Ovary (tissue), 3 donors: ENCODE results near the gene SUPT4H1.

Source experiments
- EP300 ChIP-seq: sonication (generic); formaldehyde crosslinking; IDR thresholded peaks from one replicate; pipeline ENCODE4 v1.6.1; 2017; ENCODE audit warnings: antibody characterized with exemption
- TF ChIP-seq, protein P1 (sequence below), 3 donors: fragments of 450-650 bp in 2 of 3; fragments of 200-600 bp in 1 of 3; IDR thresholded peaks; one replicate each; pipeline versions ENCODE4 v1.5.1 to v1.8.0; 2016 to 2022; ENCODE audit warnings: antibody characterized with exemption in 3 of 3, mild to moderate bottlenecking in 1 of 3
- donor health status: DM: no; HTN: no; CAD: no.

DNA sequence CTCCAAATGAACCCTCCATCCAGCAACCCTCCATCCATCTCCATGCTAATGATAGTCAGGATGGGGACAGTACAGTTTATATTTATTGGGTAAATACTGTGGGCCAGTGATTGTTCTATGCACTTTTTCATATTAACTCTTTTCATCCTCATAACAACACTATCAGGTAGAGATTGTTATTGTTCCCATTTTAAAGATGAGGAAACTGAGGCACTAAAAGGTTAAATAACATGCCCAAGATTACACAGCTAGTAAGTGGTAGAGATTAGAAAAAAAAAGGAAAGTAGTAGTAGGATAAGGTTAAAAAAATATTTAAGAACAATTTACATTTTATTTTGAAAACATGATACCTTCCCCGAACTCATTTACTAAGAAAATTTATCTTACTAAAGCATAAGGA is 21.9 kb upstream of the SUPT4H1 start:
- no peak for TF ChIP-seq EP300
- TF ChIP-seq, protein P1, sequence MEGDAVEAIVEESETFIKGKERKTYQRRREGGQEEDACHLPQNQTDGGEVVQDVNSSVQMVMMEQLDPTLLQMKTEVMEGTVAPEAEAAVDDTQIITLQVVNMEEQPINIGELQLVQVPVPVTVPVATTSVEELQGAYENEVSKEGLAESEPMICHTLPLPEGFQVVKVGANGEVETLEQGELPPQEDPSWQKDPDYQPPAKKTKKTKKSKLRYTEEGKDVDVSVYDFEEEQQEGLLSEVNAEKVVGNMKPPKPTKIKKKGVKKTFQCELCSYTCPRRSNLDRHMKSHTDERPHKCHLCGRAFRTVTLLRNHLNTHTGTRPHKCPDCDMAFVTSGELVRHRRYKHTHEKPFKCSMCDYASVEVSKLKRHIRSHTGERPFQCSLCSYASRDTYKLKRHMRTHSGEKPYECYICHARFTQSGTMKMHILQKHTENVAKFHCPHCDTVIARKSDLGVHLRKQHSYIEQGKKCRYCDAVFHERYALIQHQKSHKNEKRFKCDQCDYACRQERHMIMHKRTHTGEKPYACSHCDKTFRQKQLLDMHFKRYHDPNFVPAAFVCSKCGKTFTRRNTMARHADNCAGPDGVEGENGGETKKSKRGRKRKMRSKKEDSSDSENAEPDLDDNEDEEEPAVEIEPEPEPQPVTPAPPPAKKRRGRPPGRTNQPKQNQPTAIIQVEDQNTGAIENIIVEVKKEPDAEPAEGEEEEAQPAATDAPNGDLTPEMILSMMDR (IDR thresholded peaks at IDR 0.05), result no peak
